OCI-M2 (cell line): ENCODE measurements around the gene MARK3.

Source experiments
- DNase-seq: peaks from one replicate; lab custom pipeline; 2025; ENCODE audit not compliant: unreplicated experiment; lab: John Stamatoyannopoulos, UW

The MARK3 gene

DNA sequence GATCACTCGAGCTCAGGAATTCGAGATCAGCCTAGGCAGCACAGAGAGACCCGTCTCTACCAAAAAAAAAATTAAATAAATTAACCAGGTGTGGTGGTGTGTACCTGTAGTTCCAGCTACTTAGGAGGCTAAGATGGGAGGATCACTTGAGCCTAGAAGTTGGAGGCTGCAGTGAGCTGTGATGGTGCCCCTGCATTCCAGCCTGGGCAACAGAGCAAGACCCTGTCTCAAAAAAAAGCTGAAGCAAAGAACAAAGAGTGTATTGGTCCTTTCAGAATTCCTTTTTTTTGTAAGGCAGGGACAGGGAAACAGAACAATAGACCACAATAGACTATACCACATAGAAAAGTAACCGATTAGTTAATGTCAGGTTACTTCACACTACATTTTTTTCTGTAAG, 47.4 kb downstream of the MARK3 start:
- no peak for DNase-seq

DNA sequence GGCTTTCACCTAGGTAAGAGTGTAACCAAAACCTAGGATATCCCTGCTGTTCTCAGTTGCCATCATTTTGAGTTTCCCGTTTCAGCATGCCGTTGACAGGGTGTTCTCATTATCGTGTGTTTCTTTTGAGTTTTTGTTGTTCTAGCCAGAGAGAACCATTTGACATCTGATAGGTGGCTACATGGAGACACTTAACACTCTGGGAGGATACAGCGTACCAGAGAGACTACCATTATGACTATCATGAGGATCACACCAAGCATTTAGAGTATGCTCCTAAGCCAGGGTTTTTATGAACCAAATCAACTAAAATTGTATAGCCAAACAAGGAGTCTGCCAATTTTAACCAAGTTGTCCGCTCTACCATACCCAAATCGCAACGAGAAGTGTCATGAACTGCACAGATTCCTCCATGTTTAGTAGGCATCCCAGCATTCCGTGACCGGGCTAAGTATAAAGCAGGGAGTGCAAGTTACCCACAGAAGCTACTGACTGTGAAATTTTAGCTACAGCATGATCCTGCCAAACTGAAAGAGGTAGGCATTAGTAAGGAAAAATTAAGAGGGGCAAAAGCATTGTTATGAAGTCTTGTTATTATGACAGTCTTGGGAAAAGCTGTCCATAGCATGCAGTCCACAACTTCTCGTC, 48.8 kb downstream of the MARK3 start:
- DNase-seq = no peak

DNA sequence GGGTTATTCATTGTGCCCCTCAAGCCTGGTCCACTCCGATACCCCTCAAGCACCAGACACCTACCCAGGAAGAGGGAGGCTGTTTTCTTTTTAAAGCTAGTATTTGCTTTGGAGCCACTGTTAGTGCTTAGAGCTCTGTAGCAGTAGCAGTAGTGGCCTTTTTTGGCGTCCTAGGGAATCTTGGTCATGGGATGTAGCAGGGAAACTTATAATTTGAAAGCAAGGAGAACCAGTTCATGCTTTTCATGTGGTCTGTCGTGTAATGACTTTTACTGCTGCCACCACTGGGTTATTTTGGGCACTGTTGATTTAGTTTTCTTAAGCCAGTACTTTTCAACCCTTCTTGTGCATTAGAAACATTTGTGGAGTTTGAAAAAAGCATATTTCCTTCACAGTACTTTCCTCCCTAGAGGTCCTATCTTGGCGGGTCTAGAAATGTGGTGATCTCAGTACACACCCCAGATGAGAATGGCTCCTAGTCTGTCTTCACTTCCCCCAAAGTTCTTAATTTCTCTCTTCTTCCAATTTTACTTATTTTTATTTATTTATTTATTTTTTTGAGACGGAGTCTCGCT, 49.7 kb downstream of the MARK3 start:
- no peak for DNase-seq

DNA sequence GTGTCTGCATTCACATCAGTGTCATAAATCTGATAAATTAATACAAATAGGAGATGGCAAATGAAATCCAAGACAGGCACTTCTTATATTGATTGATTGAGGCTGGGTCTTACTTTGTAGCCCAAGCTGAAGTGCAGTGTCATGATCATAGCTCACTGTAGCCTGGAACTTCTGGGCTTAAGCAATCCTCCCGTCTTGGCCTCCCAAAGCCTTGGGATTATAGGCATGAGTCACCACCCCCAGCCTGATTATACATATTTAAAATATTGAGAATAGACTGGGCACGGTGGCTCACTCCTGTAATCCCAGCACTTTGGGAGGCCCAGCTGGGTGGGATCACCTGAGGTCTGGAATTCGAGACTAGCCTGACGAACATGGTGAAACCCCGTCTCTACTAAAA, 51.3 kb downstream of the MARK3 start:
- DNase-seq = no peak

DNA sequence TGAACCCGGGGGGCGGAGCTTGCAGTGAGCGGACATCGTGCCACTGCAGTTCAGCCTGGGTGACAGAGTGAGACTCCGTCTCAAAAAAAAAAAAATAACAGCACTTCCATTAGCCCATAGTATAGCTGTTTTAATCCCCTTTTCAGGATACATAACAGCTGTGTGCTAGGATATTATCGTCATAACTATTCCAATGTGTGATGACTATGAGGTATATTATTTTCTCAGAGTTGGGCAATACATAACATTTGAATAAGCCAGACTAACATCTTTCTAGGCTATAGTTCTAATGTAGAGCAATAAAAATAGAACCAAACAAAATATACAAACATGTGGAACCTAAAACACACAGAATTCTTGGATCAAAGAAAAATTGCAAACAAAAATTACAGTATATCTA, 57.1 kb downstream of the MARK3 start:
- no peak for DNase-seq

DNA sequence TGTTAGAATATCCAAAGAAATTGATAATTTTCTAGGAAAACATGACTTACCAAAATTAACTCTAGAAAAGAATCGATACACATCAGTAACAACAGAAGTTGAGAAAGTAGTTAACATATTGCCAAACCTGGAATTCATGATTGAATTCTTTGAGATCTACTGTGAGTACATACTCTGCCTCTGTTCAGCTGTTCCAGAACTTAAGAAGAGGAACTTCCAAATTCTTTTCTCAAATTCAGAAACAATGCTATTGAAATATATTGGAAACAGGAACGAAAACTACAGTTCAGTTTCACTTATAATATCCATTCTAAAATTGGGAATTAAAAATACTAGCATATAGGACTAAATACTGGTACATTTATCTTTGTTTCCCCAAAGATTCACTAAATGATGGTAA, 57.9 kb downstream of the MARK3 start:
- no peak for DNase-seq

DNA sequence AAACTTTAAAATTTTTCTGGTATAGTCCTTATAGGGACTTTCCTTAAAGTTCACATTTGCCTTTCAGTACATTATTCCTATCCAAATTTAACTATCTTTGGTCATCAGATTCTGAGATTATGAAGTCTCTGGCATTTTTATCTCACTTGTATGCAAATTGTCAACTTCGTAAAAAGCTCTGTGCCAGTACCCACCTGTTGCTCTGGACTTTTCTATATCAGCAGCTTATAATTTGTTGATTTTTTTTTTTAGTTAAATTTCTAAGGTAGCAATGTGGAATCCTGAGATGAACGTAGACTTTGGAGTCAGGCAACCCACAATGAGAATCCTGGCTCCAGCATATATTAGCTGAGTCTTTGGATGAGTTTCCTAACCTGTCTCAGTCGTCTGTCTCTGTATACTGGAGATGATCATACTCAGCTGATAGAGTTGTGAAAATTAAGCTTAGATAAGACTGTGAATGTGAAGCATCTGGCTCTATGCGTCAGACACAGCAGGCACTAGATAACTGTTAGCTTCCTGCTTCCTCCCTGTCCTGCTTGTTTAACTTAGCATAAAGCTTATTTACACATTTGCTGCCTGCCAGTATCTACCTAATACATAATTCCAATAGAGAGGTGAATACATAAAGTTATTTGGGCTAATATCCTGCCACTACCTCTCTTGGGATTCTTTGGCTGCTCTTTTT, 59.8 kb downstream of the MARK3 start:
- no peak for DNase-seq

DNA sequence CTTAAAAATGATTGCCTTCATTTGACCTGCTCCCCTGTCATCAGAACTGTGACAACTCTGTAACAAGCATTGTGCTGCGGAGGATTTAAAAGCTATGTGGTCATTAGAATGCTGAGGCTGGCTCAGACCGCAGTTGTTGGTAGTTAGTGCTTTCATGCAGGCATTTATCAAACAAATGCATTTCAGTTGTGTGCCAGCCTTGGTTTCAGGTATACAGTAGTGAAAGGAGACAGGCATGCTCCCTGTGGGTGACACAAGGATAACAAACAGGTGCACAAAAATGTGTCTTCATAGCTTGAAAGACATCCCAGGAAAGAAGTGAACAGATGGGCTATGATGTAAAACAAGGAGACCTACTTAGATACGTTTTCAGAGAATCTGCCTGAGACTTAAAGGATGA, 60.6 kb downstream of the MARK3 start:
- DNase-seq = no peak

DNA sequence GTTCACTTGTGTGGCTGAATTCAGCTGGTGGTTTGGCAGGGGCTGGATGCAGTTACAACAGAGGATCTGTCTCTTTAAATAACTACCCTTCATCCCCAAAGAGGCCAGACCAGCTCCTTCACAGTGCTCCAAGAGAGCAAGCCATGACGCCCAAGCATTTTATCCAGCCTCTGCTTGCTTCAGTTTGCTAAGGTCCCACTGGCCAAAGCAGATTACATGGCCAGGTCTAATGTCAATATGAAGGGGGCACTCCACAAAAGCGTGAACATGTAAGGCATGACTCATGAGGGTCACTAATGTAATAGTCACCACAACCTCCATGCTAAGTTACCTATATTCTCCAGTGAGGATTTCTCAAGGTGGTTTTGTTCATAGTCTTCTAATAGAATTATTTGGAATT, 62.9 kb downstream of the MARK3 start:
- DNase-seq = no peak

DNA sequence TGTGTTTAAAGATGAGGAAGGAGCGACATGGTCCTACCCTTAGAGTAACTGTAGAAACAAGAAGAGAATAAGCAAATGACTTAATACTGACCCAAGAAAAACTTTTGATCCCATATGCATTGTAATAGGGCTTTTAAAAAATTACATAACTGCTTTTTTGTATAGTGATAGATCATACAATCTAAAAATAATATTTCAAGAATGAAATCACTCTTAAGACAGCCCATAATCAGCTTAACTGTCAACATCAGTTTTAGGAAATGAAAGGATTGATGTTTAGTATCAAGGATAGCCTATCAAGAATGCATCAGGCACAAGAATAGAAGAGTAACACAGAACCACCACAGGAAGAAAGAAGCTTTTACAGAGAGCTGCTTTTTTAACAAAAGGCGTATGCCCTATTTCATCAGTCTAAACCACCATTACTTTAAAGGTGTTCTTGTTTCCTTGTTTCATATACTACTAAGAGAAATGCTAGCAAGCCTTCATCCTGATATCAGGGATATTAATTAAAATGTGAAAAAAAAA, 64.5 kb downstream of the MARK3 start:
- DNase-seq = no peak

DNA sequence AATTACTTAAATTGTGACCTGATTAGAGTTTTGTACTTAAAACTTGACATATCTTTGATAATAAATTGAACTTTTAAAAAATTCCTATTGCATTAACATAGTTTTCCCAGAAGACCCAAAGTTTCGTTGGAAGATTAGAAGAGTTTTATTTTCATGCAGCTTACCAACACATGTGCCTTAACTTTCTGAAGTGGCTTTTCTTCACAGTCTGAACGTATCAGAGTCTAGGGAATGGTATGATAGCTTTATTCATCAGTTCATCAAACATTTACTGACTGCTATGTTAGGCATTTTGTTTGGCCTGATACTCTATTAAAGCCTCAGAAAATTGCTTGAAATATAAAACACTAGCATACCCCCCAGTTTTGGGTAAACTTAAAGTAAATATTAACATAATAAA, 65.2 kb downstream of the MARK3 start:
- DNase-seq = no peak

DNA sequence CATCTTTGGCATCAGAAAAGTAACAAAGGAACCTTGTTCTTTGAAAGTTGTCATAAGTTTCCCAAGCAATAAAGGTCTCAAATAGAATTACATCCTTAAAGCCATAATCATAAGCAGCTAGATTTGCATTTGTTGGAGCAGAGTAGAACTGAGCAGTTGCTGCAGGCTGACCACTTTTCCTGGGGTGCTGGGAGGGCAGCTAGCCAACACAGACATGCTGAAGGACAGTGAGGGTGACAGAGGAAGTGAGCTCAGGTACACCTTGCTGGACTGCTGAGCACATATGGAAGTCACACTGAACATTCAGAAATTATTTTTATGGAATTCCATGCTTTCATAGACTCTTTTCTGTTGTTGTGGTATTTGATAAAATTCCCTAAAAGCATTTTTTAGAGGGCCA, 66.2 kb downstream of the MARK3 start:
- DNase-seq = no peak

DNA sequence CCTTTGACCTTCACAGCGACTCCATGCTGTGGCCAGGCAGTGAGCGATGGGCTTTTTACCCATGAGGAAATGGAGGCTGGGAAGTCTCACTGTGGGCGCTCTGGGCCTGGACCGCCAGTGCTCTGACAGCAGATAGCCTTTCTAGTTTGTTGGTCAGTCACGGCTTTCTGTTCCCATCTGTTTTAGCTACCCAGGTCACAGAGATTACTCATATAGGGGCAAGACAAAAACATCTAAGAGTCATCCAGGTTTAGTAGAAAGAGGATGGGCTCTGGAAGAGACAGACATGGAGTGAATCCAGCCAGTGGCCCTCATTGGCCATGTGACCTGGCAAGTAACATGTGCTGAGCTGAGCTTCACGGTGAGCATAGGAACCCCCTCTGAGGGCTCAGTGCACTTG, 68.6 kb downstream of the MARK3 start:
- no peak for DNase-seq

DNA sequence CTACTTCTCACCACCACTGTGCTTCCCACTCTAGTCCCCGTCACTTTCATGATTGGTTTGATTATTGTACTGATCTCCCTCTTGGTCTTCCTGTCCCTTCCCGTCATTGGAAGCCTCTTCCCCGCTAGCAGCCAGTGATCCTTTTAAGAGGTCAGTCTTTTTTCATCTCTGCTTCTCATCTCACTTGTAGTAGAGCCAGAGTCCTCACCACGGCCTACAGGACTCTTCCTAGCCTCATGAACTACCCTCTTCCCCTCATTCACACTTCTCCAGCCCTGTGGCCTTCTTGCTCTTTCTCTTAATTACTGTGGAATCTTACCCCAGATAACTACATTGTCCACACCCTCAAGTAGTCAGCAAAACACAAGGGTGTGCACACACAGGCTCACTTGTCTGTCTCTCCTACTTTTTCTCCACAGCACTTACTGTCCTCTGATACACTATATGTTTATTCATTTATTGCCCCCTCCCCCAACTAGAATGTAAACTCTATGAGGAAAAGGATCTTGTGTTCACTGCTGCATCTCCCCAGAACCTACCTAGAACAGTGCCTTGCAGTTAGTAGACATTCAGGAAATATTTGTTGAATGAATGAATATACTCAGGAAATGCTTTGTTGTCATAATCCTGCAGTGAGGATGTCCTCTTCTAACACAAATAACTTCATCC, 71.1 kb downstream of the MARK3 start:
- no peak for DNase-seq

DNA sequence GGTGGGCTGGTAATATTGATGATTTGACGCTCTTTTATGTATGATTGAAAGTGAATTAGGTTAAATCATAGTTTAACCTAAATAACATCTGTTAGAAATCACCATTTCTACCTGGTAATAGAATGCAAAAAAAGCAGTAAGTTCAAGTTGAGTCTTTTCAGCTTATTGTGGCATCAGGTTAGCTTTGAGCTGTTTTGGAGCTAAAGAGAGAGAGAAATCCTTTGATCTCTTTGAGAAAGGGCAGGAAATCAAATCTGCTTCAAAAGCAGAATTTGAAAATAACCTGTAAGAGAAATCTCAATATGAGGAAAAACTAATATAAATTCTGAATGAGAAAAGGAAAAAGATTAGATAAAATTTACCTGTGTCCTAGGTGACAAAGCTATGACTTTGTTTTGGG, 75.2 kb downstream of the MARK3 start:
- no peak for DNase-seq

DNA sequence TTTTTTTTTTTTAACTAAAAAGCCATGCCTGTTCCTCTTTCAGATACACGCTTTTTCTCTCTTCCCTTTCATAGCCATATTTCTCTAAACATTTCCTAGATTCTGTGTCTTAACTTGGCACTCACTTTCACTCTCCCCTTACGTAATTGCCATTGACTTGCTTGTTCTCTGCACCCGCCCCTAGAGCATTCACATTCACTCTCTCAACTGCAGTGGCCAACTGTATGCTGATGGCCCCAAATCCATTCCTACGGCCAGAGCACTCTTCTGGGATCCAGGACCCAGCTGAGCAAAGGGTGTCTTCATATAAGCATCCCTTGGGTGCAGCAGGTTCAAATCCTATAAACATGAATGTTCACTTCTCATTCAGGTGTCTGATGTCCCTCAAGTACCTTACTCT, 77.9 kb downstream of the MARK3 start:
- DNase-seq = no peak

DNA sequence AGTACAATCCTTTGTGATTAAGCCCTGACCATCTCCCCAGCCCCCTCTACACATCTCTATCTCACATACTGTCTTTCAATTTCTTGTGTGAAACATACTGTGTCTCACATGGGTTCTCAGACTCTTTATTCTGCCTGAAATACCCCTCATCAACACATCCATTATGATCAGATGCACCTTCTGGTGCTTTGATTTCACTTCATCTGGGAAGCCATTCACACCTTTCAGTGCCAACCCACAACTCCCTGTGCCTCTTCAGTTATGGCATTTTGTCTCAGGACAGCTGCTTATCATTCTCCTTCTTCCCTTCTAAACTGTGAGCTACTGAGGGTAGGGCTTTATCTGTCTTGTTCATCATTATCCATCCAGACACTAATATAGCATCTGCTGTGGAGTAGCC, 78.6 kb downstream of the MARK3 start:
- no peak for DNase-seq

DNA sequence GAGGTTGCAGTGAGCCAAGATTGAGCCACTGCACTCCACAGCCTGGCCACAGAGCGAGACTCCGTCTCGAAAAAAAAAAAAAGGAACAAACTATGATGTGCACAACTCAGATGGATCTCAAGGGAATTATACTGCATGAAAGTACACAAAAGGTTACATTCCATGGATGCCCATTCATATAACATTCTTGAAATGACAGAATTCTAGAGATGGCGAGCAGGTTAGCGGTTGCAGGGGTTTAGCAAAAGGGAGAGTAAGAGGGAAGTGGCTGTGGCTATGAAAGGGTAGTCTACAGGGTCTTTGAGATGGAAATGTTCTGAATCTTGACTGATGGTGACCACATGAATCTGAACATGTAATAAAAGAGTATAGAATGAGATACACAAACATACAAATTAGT, 87.7 kb downstream of the MARK3 start:
- no peak for DNase-seq

DNA sequence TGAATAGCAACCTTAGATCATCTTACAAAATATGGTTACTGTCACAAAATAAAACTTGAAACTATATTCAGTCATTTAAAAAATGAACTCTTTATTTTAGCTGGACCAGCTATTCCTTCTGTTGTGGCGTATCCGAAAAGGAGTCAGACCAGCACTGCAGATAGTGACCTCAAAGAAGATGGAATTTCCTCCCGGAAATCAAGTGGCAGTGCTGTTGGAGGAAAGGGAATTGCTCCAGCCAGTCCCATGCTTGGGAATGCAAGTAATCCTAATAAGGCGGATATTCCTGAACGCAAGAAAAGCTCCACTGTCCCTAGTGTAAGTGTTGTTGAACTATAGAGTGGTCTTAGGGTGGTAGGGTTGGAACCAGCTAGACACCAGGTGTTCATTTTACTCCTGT, 89.7 kb downstream of the MARK3 start:
- DNase-seq = no peak

DNA sequence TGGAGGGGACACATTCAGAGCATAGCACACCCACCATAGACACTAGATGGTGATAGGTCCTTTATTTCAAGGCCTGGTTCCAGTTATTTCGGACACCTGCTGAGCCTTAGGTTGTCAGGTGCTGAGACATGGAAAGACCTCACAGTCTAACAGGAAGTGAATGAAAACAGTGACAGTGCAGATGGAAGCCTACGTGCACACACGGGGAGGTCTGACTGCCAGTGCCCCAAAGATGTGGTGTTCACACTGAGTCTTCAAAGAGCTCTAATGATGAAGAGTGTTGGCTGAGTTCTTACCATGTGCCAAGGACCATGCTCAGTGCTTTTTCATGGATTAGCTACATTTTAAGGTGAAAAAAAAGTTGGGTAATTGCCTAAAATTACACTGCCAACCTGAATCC, 90.8 kb downstream of the MARK3 start:
- no peak for DNase-seq

DNA sequence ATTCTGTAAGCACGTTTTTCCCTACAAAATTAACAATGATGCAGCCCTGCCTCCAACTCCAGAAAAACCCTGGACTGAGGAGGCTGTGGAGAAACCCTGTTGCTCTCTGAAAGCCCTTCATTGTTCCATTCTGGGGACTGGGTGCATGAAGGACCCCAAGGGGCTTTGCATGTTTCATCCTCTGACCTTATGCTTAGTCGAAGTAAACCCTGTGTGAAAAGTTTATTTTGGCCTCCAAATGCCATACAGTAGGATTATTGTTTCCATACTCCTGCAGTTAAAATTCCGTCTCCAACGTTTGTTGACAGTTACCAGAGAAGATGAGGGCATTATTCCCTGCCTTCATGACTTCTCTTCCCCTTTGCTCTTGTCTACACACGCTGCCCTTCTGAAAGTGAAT, 91.4 kb downstream of the MARK3 start:
- no peak for DNase-seq

DNA sequence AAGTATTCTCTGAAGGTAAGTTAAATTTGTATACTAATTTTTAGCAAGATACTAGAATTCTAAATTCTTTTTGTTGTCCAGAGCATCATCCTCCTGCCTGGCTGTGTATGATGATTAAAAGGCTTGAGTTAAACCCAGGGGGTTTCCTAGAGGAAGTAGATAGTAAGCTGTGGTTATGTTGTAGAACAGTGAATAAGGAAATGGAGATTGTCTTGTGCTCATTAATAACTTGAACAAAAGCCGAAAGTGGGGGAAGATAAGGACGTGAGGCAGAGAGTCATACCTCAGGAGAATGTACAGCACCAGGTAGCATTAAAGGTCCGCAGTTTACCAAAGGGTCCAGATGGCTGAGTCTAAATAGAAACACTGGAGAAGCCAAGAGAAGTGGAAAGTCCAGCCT, 95.4 kb downstream of the MARK3 start:
- DNase-seq = no peak
